Endothelial cell of umbilical vein (primary cell): ENCODE data around the gene MARS1.

ENCODE experiments used
- JUN ChIP-seq: IDR thresholded peaks from 2 replicates; pipeline ENCODE4 v1.6.1; 2011; ENCODE audit warnings: borderline replicate concordance, low read depth; ENCODE audit not compliant: insufficient read length, insufficient read depth
- TF ChIP-seq, protein P1 (sequence below): IDR thresholded peaks from 2 replicates; pipeline ENCODE4 v1.6.1; 2011; ENCODE audit not compliant: insufficient read depth, insufficient read length
- TF ChIP-seq, protein P2 (sequence below), 2 donors: IDR thresholded peaks; 1 replicate in 1 of 2; 2 replicates in 1 of 2; pipeline ENCODE4 v1.5.1; 2011; ENCODE audit warnings: low read length in 2 of 2, mild to moderate bottlenecking in 2 of 2, moderate library complexity in 2 of 2, control low read depth in 1 of 2, inconsistent platforms in 1 of 2, low read depth in 1 of 2; ENCODE audit not compliant: insufficient read depth in 1 of 2; ENCODE audit errors: extremely low read depth in 1 of 2

DNA sequence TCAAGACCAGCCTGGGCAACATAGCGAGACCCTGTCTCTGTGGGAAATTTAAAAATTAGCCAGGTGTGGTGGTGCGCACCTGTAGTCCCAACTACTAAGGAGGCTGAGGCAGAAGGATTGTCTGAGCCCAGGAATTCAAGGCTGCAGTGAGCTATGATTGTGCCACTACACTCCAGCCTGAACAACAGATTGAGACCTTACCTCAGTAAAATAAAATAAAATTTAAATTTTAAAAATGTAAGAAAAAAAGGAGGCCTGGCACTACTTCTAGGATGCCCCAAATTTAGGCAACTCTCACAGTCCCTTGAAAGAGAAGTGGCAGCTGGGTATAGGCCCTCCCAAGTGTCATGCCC lies 33.7 kb upstream of the MARS1 start:
- TF ChIP-seq, protein P1, sequence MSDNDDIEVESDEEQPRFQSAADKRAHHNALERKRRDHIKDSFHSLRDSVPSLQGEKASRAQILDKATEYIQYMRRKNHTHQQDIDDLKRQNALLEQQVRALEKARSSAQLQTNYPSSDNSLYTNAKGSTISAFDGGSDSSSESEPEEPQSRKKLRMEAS = no peak
- no peak for TF ChIP-seq JUN
- TF ChIP-seq, protein P2, sequence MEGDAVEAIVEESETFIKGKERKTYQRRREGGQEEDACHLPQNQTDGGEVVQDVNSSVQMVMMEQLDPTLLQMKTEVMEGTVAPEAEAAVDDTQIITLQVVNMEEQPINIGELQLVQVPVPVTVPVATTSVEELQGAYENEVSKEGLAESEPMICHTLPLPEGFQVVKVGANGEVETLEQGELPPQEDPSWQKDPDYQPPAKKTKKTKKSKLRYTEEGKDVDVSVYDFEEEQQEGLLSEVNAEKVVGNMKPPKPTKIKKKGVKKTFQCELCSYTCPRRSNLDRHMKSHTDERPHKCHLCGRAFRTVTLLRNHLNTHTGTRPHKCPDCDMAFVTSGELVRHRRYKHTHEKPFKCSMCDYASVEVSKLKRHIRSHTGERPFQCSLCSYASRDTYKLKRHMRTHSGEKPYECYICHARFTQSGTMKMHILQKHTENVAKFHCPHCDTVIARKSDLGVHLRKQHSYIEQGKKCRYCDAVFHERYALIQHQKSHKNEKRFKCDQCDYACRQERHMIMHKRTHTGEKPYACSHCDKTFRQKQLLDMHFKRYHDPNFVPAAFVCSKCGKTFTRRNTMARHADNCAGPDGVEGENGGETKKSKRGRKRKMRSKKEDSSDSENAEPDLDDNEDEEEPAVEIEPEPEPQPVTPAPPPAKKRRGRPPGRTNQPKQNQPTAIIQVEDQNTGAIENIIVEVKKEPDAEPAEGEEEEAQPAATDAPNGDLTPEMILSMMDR (IDR thresholded peaks at IDR 0.05; ENCODE audit: extremely low read depth in 1 of 2, insufficient read depth in 1 of 2, low read depth in 1 of 2, low read length in 2 of 2) = no peak
